Psoas muscle (tissue), 8 donors: ENCODE measurements around the gene GRK3. TPM values are rescaled to one million over a fixed set of nuclear protein-coding genes. Genes with fewer than 3 reads are reported as not detected.
"Not testable (repeated sequence)": the region's sequence is repeated elsewhere in the genome, so short reads cannot be mapped to it uniquely, and the experiment has no call there.

Source experiments
- ATAC-seq, 4 donors: fragments of 200-7000 bp; cut with Tn5 transposase; one replicate each; pipeline ENCODE4 v1.9.1; 2020; ENCODE audit warnings: moderate library complexity in 3 of 4, mild to moderate bottlenecking in 2 of 4
- DNase-seq, 2 donors: peaks; one replicate each; pipeline ENCODE4 v3.0.0-alpha.2; 2020
- H3K27ac ChIP-seq: fragments of 200-600 bp; one replicate; pipeline ENCODE4 v1.8.0; 2022
- H3K27me3 ChIP-seq, 3 donors: fragments of 200-600 bp in 1 of 3; one replicate each; pipeline versions ENCODE4 v1.6.1 to v1.8.0; 2013 to 2022; ENCODE audit warnings: low read length in 2 of 3, mild to moderate bottlenecking in 2 of 3, moderate library complexity in 1 of 3; ENCODE audit not compliant: insufficient read depth in 3 of 3
- H3K36me3 ChIP-seq, 2 donors: fragments of 200-600 bp in 1 of 2; one replicate each; pipeline versions ENCODE4 v1.6.1 to v1.8.0; 2013 to 2022; ENCODE audit warnings: low read depth in 1 of 2, mild to moderate bottlenecking in 1 of 2, moderate library complexity in 1 of 2; ENCODE audit not compliant: insufficient read depth in 1 of 2
- H3K4me1 ChIP-seq: fragments of 200-600 bp; one replicate; pipeline ENCODE4 v1.8.0; 2022
- H3K4me3 ChIP-seq: fragments of 200-600 bp; one replicate; pipeline ENCODE4 v1.8.0; 2022; ENCODE audit warnings: mild to moderate bottlenecking
- H3K9me3 ChIP-seq: fragments of 200-600 bp; one replicate; pipeline ENCODE4 v1.8.0; 2022
- CTCF ChIP-seq: fragments of 200-600 bp; IDR thresholded peaks from one replicate; pipeline ENCODE4 v1.8.0; 2022; ENCODE audit warnings: antibody characterized with exemption
- WGBS, 3 donors: extraction: QIAGEN DNeasy Blood & Tissue Kit; methylation state at CpG; one replicate each; pipeline versions ENCODE4 v1.1.6 to v1.1.7; 2013; 5-methylcytosine and 5-hydroxymethylcytosine counted together
- intact Hi-C, 2 donors: fragments of 100-400 bp; cut with DNase I; formaldehyde crosslinking; loops; one replicate each; pipeline versions ENCODE4 v1.11.0 to v1.14.2; 2022
- polyA plus RNA-seq, 3 donors: library from polyadenylated mRNA; stranded (reverse); fragments of 200-250 nt; gene quantifications; one replicate each; pipeline ENCODE4 v1.2.3, GENCODE V29; 2013
- total RNA-seq, 4 donors: library from RNA; stranded (reverse); fragmentation: NEBNext Ultra II Directional in 2 of 4; extraction: Animal tissue kit (Norgen Biotek cat#: 25700) in 2 of 4; gene quantifications; one replicate each; pipeline versions ENCODE4 v1.2.1 to v1.2.4, GENCODE V29; 2021 to 2023
- donor health status: healthy with polysubstance abuse.
- donor health status: DM: no; HTN: no; CAD: no; lungs with moderate emphysema.
- donor health status: Bipolar disorder and iron deficiency.
- donor health status: healthy.
- donor health status: DM: yes; HTN: yes; CAD: no.
- donor health status: DM: no; HTN: no; CAD: no.
- donor health status: DM: no; HTN: no; CAD: no.
- donor health status: DM: yes; HTN: yes; CAD: no.

Gene GRK3
- total and polyA plus RNA-seq, 7 donors, result 0.17 to 2.0 (median 1.3) TPM

- DNase-seq, result no peak
- no peak overlapping the region for H3K27ac ChIP-seq
- H3K27me3 ChIP-seq, result no peaks in the 10 kb centered on the region
- TF ChIP-seq CTCF, result no peak
- 71 to 82% (median 78%) methylated on average over 4 of the region's 4 CpGs for WGBS, 3 donors
- H3K9me3 ChIP-seq, result no peaks in the 10 kb centered on the region
- intact Hi-C loops, result no loop called here
- H3K4me1 ChIP-seq, result no peaks in the 10 kb centered on the region
- no peak for ATAC-seq
- no peaks in the 10 kb centered on the region for H3K36me3 ChIP-seq
- no peak overlapping the region for H3K4me3 ChIP-seq
Observed at GRCh38 chr22:25546751-25547150, 17.7 kb upstream of the GRK3 start.

- Histone ChIP-seq H3K9me3 (no peaks in the 10 kb centered on the region), H3K27ac (no peak overlapping the region), H3K4me1 (no peaks in the 10 kb centered on the region), H3K36me3 (no peaks in the 10 kb centered on the region), H3K4me3 (no peak overlapping the region), H3K27me3 (no peaks in the 10 kb centered on the region)
- ATAC-seq (no peak), DNase-seq (no peak)
- TF ChIP-seq CTCF, result no peak
- WGBS, 3 donors, result 75 to 83% (median 82%) methylated on average over 10 of the region's 10 CpGs
- intact Hi-C loops, result no loop called here
Observed at GRCh38 chr22:25548866-25549464, 15.5 kb upstream of the GRK3 start.

- no peaks in the 10 kb centered on the region for H3K4me1 ChIP-seq
- no peaks in the 10 kb centered on the region for H3K27me3 ChIP-seq
- H3K36me3 ChIP-seq, result no peaks in the 10 kb centered on the region
- no peak overlapping the region for H3K4me3 ChIP-seq
- ATAC-seq, result no peak
- intact Hi-C loops, result no loop called here
- 78 to 86% (median 84%) methylated on average over 1 of the region's 1 CpG for WGBS, 3 donors
- TF ChIP-seq CTCF, result no peak
- no peak overlapping the region for H3K27ac ChIP-seq
- H3K9me3 ChIP-seq, result no peaks in the 10 kb centered on the region
- no peak for DNase-seq
Observed at GRCh38 chr22:25551396-25551795, 13.1 kb upstream of the GRK3 start.

- H3K27me3 ChIP-seq, H3K4me3 ChIP-seq, H3K4me1 ChIP-seq, H3K27ac ChIP-seq, ATAC-seq, H3K9me3 ChIP-seq, H3K36me3 ChIP-seq, DNase-seq, intact Hi-C loops: not testable (repeated sequence)
- 71 to 88% (median 81%) methylated on average over 1 of the region's 1 CpG for WGBS, 3 donors
Observed at GRCh38 chr22:25552405-25552804, 12.1 kb upstream of the GRK3 start.

GRCh38 chr22:25553131-25553530 is 11.3 kb upstream of the GRK3 start:
- Histone ChIP-seq H3K9me3 (no peaks in the 10 kb centered on the region), H3K27me3 (no peaks in the 10 kb centered on the region), H3K27ac (no peak overlapping the region), H3K36me3 (no peaks in the 10 kb centered on the region), H3K4me1 (no peaks in the 10 kb centered on the region), H3K4me3 (no peak overlapping the region)
- intact Hi-C loops, result no loop called here
- TF ChIP-seq CTCF, result no peak
- DNase-seq (no peak), ATAC-seq (no peak)
- WGBS, 3 donors, result 88 to 95% (median 90%) methylated on average over 2 of the region's 2 CpGs
